Neural cell (in vitro differentiated cells): ENCODE measurements around the gene ESYT2. TPM values are rescaled to one million over a fixed set of nuclear protein-coding genes. Genes with fewer than 3 reads are reported as not detected.

Experiments
- H2AFZ ChIP-seq: fragments of 200-600, 300-800 bp; sonication (generic), shearing (Covaris generic); 2 replicates; pipeline ENCODE4 v1.6.0; 2014; ENCODE audit warnings: low read depth, mild to moderate bottlenecking, antibody characterized with exemption, low read length, moderate library complexity
- H3F3A ChIP-seq: fragments of 200-600 bp; shearing (Covaris generic); 2 replicates; pipeline ENCODE4 v1.6.1; 2016; ENCODE audit warnings: mild to moderate bottlenecking, moderate library complexity, mixed read lengths, antibody characterized with exemption, low read length; ENCODE audit not compliant: insufficient read depth, poor library complexity, severe bottlenecking
- H3K27ac ChIP-seq: fragments of 200-600, 300-800 bp; sonication (generic), shearing (Covaris generic); 2 replicates; pipeline ENCODE4 v1.5.1; 2014; ENCODE audit warnings: mild to moderate bottlenecking, low read length, moderate library complexity
- H3K27me3 ChIP-seq: fragments of 300-800, 200-600 bp; sonication (generic), shearing (Covaris generic); 2 replicates; pipeline ENCODE4 v1.6.0; 2014; ENCODE audit warnings: mild to moderate bottlenecking, low read depth, low read length, moderate library complexity; ENCODE audit not compliant: insufficient read depth
- H3K36me3 ChIP-seq: fragments of 300-800, 200-600 bp; sonication (generic), shearing (Covaris generic); 2 replicates; pipeline ENCODE4 v1.5.1; 2014; ENCODE audit warnings: mild to moderate bottlenecking, antibody characterized with exemption, low read length, moderate library complexity; ENCODE audit not compliant: insufficient read depth
- H3K4me2 ChIP-seq: fragments of 300-800, 200-600 bp; sonication (generic), shearing (Covaris generic); 2 replicates; pipeline ENCODE4 v1.6.0; 2014; ENCODE audit warnings: mild to moderate bottlenecking, low read length
- H3K4me3 ChIP-seq: fragments of 300-800, 200-600 bp; sonication (generic), shearing (Covaris generic); 2 replicates; pipeline ENCODE4 v1.5.1; 2014; ENCODE audit warnings: mild to moderate bottlenecking, low read length, moderate library complexity
- H3K79me2 ChIP-seq: fragments of 200-600 bp; shearing (Covaris generic); replicated peaks from 2 replicates; pipeline ENCODE4 v1.6.0; 2014; ENCODE audit warnings: mild to moderate bottlenecking, low read length, moderate library complexity; ENCODE audit not compliant: insufficient read depth
- H3K9ac ChIP-seq: fragments of 300-800, 200-600 bp; sonication (generic), shearing (Covaris generic); 2 replicates; pipeline ENCODE4 v1.6.1; 2016; ENCODE audit warnings: mild to moderate bottlenecking, low read length, mixed read lengths
- H3K9me2 ChIP-seq: fragments of 200-600 bp; shearing (Covaris generic); 2 replicates; pipeline ENCODE4 v1.6.1; 2016; ENCODE audit warnings: mild to moderate bottlenecking, low read length, mixed read lengths; ENCODE audit not compliant: insufficient read depth
- H3K9me3 ChIP-seq: fragments of 200-600, 300-800 bp; sonication (generic), shearing (Covaris generic); 2 replicates; pipeline ENCODE4 v1.6.1; 2016; ENCODE audit warnings: mild to moderate bottlenecking, mixed run types, low read length, moderate library complexity, mixed read lengths
- H4K20me1 ChIP-seq: fragments of 200-600 bp; shearing (Covaris generic); 2 replicates; pipeline ENCODE4 v1.6.1; 2016; ENCODE audit warnings: mild to moderate bottlenecking, mixed run types; ENCODE audit not compliant: insufficient read depth
- CTCF ChIP-seq: fragments of 450-650 bp; IDR thresholded peaks from 2 replicates; pipeline ENCODE4 v1.5.1; 2014; ENCODE audit warnings: antibody characterized with exemption, mild to moderate bottlenecking, moderate library complexity; ENCODE audit not compliant: poor library complexity, severe bottlenecking
- EP300 ChIP-seq: fragments of 450-650 bp; conservative IDR thresholded peaks from 2 replicates; pipeline ENCODE4 v1.6.1; 2014; ENCODE audit warnings: antibody characterized with exemption, mild to moderate bottlenecking, moderate library complexity; ENCODE audit not compliant: poor library complexity, severe bottlenecking
- EZH2 ChIP-seq: fragments of 200-600, 300-800 bp; shearing (Covaris generic), sonication (generic); IDR thresholded peaks from 2 replicates; pipeline ENCODE4 v1.6.1; 2014; ENCODE audit warnings: antibody characterized with exemption, low read length, borderline replicate concordance, mild to moderate bottlenecking; ENCODE audit not compliant: insufficient read depth, poor library complexity, severe bottlenecking
- MXI1 ChIP-seq: fragments of 450-650 bp; conservative IDR thresholded peaks from 2 replicates; pipeline ENCODE4 v1.6.1; 2014; ENCODE audit warnings: antibody characterized with exemption, mild to moderate bottlenecking; ENCODE audit not compliant: poor library complexity, severe bottlenecking
- POLR2AphosphoS5 ChIP-seq: IDR thresholded peaks from 2 replicates; pipeline ENCODE4 v1.6.1; 2012
- RAD21 ChIP-seq: fragments of 450-650 bp; conservative IDR thresholded peaks from 2 replicates; pipeline ENCODE4 v1.6.1; 2014; ENCODE audit warnings: antibody characterized with exemption, mild to moderate bottlenecking, moderate library complexity
- SMC3 ChIP-seq: fragments of 450-650 bp; conservative IDR thresholded peaks from 2 replicates; pipeline ENCODE4 v1.6.1; 2014; ENCODE audit warnings: antibody characterized with exemption, mild to moderate bottlenecking, moderate library complexity; ENCODE audit not compliant: poor library complexity
- TAF1 ChIP-seq: IDR thresholded peaks from 2 replicates; pipeline ENCODE4 v1.6.1; 2012; ENCODE audit warnings: low read depth
- polyA plus RNA-seq: library from polyadenylated mRNA; depleted of rRNA; stranded (reverse); fragments of >200 nt; gene quantifications from 2 replicates; pipeline ENCODE4 v1.2.3, GENCODE V29; 2014
- TF ChIP-seq, protein P1 (sequence below): IDR thresholded peaks from 2 replicates; pipeline ENCODE4 v1.6.1; 2012; ENCODE audit warnings: borderline replicate concordance

Gene ESYT2
- polyA plus RNA-seq, 1 donor from 2014 or later: 23.8 TPM

- H3K4me2 ChIP-seq: no peak overlapping the region
- no peaks in the 10 kb centered on the region for H3K36me3 ChIP-seq
- TF ChIP-seq EZH2: no peak
- TF ChIP-seq TAF1: no peak
- TF ChIP-seq RAD21: no peak
- no peak for TF ChIP-seq EP300
- TF ChIP-seq CTCF: no peak
- no peak for TF ChIP-seq SMC3
- TF ChIP-seq POLR2AphosphoS5: no peak
- TF ChIP-seq, protein P1, sequence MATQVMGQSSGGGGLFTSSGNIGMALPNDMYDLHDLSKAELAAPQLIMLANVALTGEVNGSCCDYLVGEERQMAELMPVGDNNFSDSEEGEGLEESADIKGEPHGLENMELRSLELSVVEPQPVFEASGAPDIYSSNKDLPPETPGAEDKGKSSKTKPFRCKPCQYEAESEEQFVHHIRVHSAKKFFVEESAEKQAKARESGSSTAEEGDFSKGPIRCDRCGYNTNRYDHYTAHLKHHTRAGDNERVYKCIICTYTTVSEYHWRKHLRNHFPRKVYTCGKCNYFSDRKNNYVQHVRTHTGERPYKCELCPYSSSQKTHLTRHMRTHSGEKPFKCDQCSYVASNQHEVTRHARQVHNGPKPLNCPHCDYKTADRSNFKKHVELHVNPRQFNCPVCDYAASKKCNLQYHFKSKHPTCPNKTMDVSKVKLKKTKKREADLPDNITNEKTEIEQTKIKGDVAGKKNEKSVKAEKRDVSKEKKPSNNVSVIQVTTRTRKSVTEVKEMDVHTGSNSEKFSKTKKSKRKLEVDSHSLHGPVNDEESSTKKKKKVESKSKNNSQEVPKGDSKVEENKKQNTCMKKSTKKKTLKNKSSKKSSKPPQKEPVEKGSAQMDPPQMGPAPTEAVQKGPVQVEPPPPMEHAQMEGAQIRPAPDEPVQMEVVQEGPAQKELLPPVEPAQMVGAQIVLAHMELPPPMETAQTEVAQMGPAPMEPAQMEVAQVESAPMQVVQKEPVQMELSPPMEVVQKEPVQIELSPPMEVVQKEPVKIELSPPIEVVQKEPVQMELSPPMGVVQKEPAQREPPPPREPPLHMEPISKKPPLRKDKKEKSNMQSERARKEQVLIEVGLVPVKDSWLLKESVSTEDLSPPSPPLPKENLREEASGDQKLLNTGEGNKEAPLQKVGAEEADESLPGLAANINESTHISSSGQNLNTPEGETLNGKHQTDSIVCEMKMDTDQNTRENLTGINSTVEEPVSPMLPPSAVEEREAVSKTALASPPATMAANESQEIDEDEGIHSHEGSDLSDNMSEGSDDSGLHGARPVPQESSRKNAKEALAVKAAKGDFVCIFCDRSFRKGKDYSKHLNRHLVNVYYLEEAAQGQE: no peak
- no peak for TF ChIP-seq MXI1
- H4K20me1 ChIP-seq: no peaks in the 10 kb centered on the region
- H3K9me3 ChIP-seq: no peaks in the 10 kb centered on the region
- H3K27ac ChIP-seq: no peak overlapping the region
- H3K9ac ChIP-seq: no peak overlapping the region
- H3K79me2 ChIP-seq: no peaks in the 10 kb centered on the region
- no peaks in the 10 kb centered on the region for H3F3A ChIP-seq
- no peaks in the 10 kb centered on the region for H3K9me2 ChIP-seq
- H3K27me3 ChIP-seq: no peaks in the 10 kb centered on the region
- H3K4me3 ChIP-seq: no peak overlapping the region
- no peak overlapping the region for H2AFZ ChIP-seq
These were observed 133.4 kb downstream of the ESYT2 start for GRCh38 chr7:158695726-158696452.

GRCh38 chr7:158695056-158695455, 134.3 kb downstream of the ESYT2 start:
- Histone ChIP-seq H3K9me2 (no peaks in the 10 kb centered on the region), H3K4me2 (no peak overlapping the region), H3K79me2 (no peaks in the 10 kb centered on the region), H3K9ac (no peak overlapping the region), H2AFZ (no peak overlapping the region), H3K27ac (no peak overlapping the region), H3F3A (no peaks in the 10 kb centered on the region), H3K36me3 (no peaks in the 10 kb centered on the region), H3K4me3 (no peak overlapping the region), H3K27me3 (no peaks in the 10 kb centered on the region), H4K20me1 (no peaks in the 10 kb centered on the region), H3K9me3 (no peaks in the 10 kb centered on the region)
- TF ChIP-seq EP300: no peak
- no peak for TF ChIP-seq POLR2AphosphoS5
- TF ChIP-seq MXI1: no peak
- TF ChIP-seq TAF1: no peak
- TF ChIP-seq EZH2: no peak
- no peak for TF ChIP-seq RAD21
- no peak for TF ChIP-seq SMC3
- TF ChIP-seq, protein P1: no peak
- TF ChIP-seq CTCF: no peak
